Measurements from ENCODE around the gene POLR2L. TPM values are rescaled to one million over a fixed set of nuclear protein-coding genes. Genes with fewer than 3 reads are reported as not detected.

Gene POLR2L
- total RNA-seq, 4 donors from 2014 or later, result 95.5 to 165 (median 110) TPM

GRCh38 chr11:815675-816432, 26.5 kb downstream of the POLR2L start:
- no peak for ATAC-seq (ENCODE audit: low FRiP score)
- no peak for TF ChIP-seq CTCF (IDR thresholded peaks at IDR 0.05)
- no peak for DNase-seq (ENCODE audit: low spot score)

- no peak for ATAC-seq (ENCODE audit: low FRiP score)
- no peak for DNase-seq (ENCODE audit: low spot score)
- no peak for TF ChIP-seq CTCF (IDR thresholded peaks at IDR 0.05)
These were observed 28.8 kb downstream of the POLR2L start for GRCh38 chr11:813456-814096.

- ATAC-seq (ENCODE audit: low FRiP score) (no peak), DNase-seq (ENCODE audit: low spot score) (no peak)
- TF ChIP-seq CTCF (IDR thresholded peaks at IDR 0.05), result no peak
These were observed 29.3 kb downstream of the POLR2L start for GRCh38 chr11:813072-813455.

- no peak for ATAC-seq (ENCODE audit: low FRiP score)
- no peak for TF ChIP-seq CTCF (IDR thresholded peaks at IDR 0.05)
- no peak for DNase-seq (ENCODE audit: low spot score)
These were observed 29.9 kb downstream of the POLR2L start for GRCh38 chr11:812390-812789.

GRCh38 chr11:811446-812245, 30.7 kb downstream of the POLR2L start:
- no peak for DNase-seq (ENCODE audit: low spot score)
- ATAC-seq (ENCODE audit: low FRiP score), result no peak
- TF ChIP-seq CTCF (IDR thresholded peaks at IDR 0.05), result no peak

- no peak for ATAC-seq (ENCODE audit: low FRiP score)
- no peak for TF ChIP-seq CTCF (IDR thresholded peaks at IDR 0.05)
- no peak for DNase-seq (ENCODE audit: low spot score)
These were observed 32.2 kb downstream of the POLR2L start for GRCh38 chr11:810040-810567.

Data from omental fat pad (tissue), 4 donors.